ENCODE measurements around the gene SIPA1L3. TPM values are rescaled to one million over a fixed set of nuclear protein-coding genes. Genes with fewer than 3 reads are reported as not detected.

The SIPA1L3 gene
- total and polyA plus RNA-seq, 2 experiments from 2014 or later = 15.7 to 54.1 TPM

DNA sequence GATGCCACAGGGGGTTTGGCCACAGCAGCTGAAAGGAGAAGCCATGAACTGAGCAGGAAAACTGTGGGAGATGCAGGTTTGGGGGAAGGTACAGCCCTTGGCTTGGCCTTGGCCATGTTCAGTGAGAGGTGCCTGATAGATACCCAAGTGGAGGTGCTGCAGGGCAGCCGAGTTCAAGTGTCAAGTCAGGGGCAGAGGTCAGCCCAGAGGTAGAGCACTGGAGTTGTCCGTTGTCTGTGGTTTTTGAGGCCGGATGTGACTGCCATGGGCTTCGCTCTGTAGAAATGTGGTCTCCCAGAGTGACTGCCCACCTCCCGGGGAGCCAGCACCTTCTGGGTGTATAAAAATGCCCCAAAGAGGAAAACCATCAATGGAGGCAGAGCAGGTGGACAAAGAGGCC lies 251.7 kb downstream of the SIPA1L3 start:
- TF ChIP-seq EZH2phosphoT487 (IDR thresholded peaks at IDR 0.05; ENCODE audit: unreplicated experiment) (no peak), EZH2 (IDR thresholded peaks at IDR 0.05; ENCODE audit: low read depth, unreplicated experiment) (no peak), NANOG (IDR thresholded peaks at IDR 0.05; ENCODE audit: borderline replicate concordance) (no peak), STAT1 (IDR thresholded peaks at IDR 0.05; ENCODE audit: unreplicated experiment) (no peak), CREB1 (CRISPR knock-in tag; IDR thresholded peaks at IDR 0.05; ENCODE audit: low read depth) (no peak), JUNB (IDR thresholded peaks at IDR 0.05; ENCODE audit: unreplicated experiment) (no peak), CTCF (conservative IDR thresholded peaks at IDR 0.05; ENCODE audit: low read depth in 2 of 2) (no peak), ZNF331 (CRISPR knock-in tag; IDR thresholded peaks at IDR 0.05; ENCODE audit: low read depth) (no peak), ZNF114 (CRISPR knock-in tag; IDR thresholded peaks at IDR 0.05) (no peak), POLR2AphosphoS5 (IDR thresholded peaks at IDR 0.05; ENCODE audit: low read depth) (no peak)
- TF ChIP-seq, protein P1, sequence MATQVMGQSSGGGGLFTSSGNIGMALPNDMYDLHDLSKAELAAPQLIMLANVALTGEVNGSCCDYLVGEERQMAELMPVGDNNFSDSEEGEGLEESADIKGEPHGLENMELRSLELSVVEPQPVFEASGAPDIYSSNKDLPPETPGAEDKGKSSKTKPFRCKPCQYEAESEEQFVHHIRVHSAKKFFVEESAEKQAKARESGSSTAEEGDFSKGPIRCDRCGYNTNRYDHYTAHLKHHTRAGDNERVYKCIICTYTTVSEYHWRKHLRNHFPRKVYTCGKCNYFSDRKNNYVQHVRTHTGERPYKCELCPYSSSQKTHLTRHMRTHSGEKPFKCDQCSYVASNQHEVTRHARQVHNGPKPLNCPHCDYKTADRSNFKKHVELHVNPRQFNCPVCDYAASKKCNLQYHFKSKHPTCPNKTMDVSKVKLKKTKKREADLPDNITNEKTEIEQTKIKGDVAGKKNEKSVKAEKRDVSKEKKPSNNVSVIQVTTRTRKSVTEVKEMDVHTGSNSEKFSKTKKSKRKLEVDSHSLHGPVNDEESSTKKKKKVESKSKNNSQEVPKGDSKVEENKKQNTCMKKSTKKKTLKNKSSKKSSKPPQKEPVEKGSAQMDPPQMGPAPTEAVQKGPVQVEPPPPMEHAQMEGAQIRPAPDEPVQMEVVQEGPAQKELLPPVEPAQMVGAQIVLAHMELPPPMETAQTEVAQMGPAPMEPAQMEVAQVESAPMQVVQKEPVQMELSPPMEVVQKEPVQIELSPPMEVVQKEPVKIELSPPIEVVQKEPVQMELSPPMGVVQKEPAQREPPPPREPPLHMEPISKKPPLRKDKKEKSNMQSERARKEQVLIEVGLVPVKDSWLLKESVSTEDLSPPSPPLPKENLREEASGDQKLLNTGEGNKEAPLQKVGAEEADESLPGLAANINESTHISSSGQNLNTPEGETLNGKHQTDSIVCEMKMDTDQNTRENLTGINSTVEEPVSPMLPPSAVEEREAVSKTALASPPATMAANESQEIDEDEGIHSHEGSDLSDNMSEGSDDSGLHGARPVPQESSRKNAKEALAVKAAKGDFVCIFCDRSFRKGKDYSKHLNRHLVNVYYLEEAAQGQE (IDR thresholded peaks at IDR 0.05; ENCODE audit: unreplicated experiment) = no peak
- TF ChIP-seq, protein P2, sequence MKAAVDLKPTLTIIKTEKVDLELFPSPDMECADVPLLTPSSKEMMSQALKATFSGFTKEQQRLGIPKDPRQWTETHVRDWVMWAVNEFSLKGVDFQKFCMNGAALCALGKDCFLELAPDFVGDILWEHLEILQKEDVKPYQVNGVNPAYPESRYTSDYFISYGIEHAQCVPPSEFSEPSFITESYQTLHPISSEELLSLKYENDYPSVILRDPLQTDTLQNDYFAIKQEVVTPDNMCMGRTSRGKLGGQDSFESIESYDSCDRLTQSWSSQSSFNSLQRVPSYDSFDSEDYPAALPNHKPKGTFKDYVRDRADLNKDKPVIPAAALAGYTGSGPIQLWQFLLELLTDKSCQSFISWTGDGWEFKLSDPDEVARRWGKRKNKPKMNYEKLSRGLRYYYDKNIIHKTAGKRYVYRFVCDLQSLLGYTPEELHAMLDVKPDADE (IDR thresholded peaks at IDR 0.05) = no peak
- TF ChIP-seq, protein P3, sequence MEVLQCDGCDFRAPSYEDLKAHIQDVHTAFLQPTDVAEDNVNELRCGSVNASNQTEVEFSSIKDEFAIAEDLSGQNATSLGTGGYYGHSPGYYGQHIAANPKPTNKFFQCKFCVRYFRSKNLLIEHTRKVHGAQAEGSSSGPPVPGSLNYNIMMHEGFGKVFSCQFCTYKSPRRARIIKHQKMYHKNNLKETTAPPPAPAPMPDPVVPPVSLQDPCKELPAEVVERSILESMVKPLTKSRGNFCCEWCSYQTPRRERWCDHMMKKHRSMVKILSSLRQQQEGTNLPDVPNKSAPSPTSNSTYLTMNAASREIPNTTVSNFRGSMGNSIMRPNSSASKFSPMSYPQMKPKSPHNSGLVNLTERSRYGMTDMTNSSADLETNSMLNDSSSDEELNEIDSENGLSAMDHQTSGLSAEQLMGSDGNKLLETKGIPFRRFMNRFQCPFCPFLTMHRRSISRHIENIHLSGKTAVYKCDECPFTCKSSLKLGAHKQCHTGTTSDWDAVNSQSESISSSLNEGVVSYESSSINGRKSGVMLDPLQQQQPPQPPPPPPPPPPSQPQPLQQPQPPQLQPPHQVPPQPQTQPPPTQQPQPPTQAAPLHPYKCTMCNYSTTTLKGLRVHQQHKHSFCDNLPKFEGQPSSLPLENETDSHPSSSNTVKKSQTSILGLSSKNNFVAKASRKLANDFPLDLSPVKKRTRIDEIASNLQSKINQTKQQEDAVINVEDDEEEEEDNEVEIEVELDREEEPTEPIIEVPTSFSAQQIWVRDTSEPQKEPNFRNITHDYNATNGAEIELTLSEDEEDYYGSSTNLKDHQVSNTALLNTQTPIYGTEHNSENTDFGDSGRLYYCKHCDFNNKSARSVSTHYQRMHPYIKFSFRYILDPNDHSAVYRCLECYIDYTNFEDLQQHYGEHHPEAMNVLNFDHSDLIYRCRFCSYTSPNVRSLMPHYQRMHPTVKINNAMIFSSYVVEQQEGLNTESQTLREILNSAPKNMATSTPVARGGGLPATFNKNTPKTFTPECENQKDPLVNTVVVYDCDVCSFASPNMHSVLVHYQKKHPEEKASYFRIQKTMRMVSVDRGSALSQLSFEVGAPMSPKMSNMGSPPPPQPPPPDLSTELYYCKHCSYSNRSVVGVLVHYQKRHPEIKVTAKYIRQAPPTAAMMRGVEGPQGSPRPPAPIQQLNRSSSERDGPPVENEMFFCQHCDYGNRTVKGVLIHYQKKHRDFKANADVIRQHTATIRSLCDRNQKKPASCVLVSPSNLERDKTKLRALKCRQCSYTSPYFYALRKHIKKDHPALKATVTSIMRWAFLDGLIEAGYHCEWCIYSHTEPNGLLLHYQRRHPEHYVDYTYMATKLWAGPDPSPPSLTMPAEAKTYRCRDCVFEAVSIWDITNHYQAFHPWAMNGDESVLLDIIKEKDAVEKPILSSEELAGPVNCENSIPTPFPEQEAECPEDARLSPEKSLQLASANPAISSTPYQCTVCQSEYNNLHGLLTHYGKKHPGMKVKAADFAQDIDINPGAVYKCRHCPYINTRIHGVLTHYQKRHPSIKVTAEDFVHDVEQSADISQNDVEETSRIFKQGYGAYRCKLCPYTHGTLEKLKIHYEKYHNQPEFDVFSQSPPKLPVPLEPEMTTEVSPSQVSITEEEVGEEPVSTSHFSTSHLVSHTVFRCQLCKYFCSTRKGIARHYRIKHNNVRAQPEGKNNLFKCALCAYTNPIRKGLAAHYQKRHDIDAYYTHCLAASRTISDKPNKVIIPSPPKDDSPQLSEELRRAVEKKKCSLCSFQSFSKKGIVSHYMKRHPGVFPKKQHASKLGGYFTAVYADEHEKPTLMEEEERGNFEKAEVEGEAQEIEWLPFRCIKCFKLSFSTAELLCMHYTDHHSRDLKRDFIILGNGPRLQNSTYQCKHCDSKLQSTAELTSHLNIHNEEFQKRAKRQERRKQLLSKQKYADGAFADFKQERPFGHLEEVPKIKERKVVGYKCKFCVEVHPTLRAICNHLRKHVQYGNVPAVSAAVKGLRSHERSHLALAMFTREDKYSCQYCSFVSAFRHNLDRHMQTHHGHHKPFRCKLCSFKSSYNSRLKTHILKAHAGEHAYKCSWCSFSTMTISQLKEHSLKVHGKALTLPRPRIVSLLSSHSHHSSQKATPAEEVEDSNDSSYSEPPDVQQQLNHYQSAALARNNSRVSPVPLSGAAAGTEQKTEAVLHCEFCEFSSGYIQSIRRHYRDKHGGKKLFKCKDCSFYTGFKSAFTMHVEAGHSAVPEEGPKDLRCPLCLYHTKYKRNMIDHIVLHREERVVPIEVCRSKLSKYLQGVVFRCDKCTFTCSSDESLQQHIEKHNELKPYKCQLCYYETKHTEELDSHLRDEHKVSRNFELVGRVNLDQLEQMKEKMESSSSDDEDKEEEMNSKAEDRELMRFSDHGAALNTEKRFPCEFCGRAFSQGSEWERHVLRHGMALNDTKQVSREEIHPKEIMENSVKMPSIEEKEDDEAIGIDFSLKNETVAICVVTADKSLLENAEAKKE (CRISPR knock-in tag; IDR thresholded peaks at IDR 0.05) = no peak
- ATAC-seq (no peak), DNase-seq (ENCODE audit: low spot score) (no peak)
- peaks cover 20% of the 10 kb centered on the region for H3K9me3 Mint-ChIP-seq
- peaks cover 3% of the 10 kb centered on the region for H3K4me1 Mint-ChIP-seq
- no peak overlapping the region for H3K27ac Mint-ChIP-seq
- Histone ChIP-seq H2AFZ (no peak overlapping the region), H3K4me2 (no peak overlapping the region), H3F3A (replicated peaks; ENCODE audit: low read depth) (0 out of 2 replicates have a peak, but pooled peaks cover 2% of the 10 kb centered on the region), H3K79me2 (replicated peaks; ENCODE audit: insufficient read depth) (no peaks in the 10 kb centered on the region), H3K4me1 (ENCODE audit: insufficient read depth) (no peaks in the 10 kb centered on the region), H4K20me1 (replicated peaks; ENCODE audit: insufficient read depth) (no peaks in the 10 kb centered on the region), H3K27ac (ENCODE audit: low read depth) (no peak overlapping the region), H3K9me2 (ENCODE audit: insufficient read depth) (no peaks in the 10 kb centered on the region), H3K27me3 (ENCODE audit: insufficient read depth) (no peaks in the 10 kb centered on the region), H3K4me3 (no peak overlapping the region), H3K36me3 (ENCODE audit: insufficient read depth) (peaks cover 3% of the 10 kb centered on the region; the same call in 1 of the 2 replicates)
- H3K27me3 Mint-ChIP-seq (ENCODE audit: insufficient read depth, low read depth, poor library complexity) = peaks cover 10% of the 10 kb centered on the region
- H3K36me3 Mint-ChIP-seq (ENCODE audit: low read depth) = peaks cover 36% of the 10 kb centered on the region
- H3K4me3 Mint-ChIP-seq = no peak overlapping the region

Measured in GM23338 (cell line).